ENCODE results near the gene OGFOD3. TPM values are rescaled to one million over a fixed set of nuclear protein-coding genes. Genes with fewer than 3 reads are reported as not detected.

OGFOD3 gene
- total and polyA plus RNA-seq, 9 of the 15 experiments (the other 6 are each of a cell fraction or from before 2014, with no cell fraction given), result 0.69 to 44.7 (median 18.9) TPM

DNA sequence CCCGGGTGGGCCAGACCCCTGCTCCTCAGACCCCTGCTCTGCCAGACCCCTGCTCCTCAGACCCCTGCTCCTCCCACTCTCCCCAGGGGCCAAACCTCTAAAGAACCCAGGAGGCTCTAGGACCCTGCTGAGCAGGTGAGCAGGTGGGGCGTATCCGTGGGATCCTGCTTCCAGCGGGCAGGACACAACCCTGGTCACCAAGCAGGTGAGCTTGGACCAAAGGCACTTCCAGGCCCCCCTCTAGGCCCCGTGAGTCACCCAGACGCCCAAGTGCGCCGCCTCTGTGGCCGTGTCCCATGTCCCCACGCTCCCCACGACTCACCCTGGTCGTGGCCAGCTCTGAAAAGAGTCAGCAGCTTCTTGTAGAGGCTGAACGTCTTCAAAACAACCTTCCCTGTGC is 27.2 kb upstream of the OGFOD3 start:
- H3K9me1 ChIP-seq (ENCODE audit: control insufficient read depth, insufficient read depth, low read length), result no peaks in the 10 kb centered on the region
- peaks cover 19% of the 10 kb centered on the region for H3K79me2 ChIP-seq (ENCODE audit: control insufficient read depth, insufficient read depth, low read length)
- no peaks in the 10 kb centered on the region for H3K9me3 ChIP-seq (replicated peaks; ENCODE audit: control insufficient read depth, insufficient read depth, low read depth, low read length)
- CTCF ChIA-PET (ENCODE audit: low intra/inter-chr PET ratio), result no interaction called here
- no peak overlapping the region for H3K27ac ChIP-seq (ENCODE audit: extremely low read depth, low read depth, low read length)
- intact Hi-C loops (cut with micrococcal nuclease) (no loop called here), in situ Hi-C loops (cut with MboI) (no loop called here)
- POLR2A ChIA-PET, result interaction anchor here (0.6 to 1.1 kb wide), 4 partner anchors 17 to 231 kb away, joined by 3 to 4 read pairs (median 4); partner anchors contain the start of gene FOXK2
- H3K27me3 ChIP-seq (ENCODE audit: control insufficient read depth in 2 of 2, insufficient read depth in 2 of 2, low read length in 2 of 2), result no peaks in the 10 kb centered on the region
- H4K20me1 ChIP-seq (replicated peaks; ENCODE audit: control insufficient read depth, insufficient read depth, low read length), result no peaks in the 10 kb centered on the region
- WGBS (ENCODE audit: insufficient coverage, low coverage, missing lambda C conversion rate), result 73% methylated on average over 13 of the region's 13 CpGs
- no peak for ATAC-seq
- H3K9ac ChIP-seq (ENCODE audit: insufficient read depth in 1 of 2, low read depth in 2 of 2, low read length in 2 of 2), result peak overlapping the region in 1 of 2 experiments; percentile 78; a peak in 2 of 4 replicates
- FAIRE-seq, result no peak
- peaks cover 5 to 63% of the 10 kb centered on the region in 2 experiments for H3K4me1 ChIP-seq (replicated peaks in 1 of 2; ENCODE audit: control insufficient read depth in 2 of 2, insufficient read depth in 2 of 2, low read length in 2 of 2)
- no peak overlapping the region for H3K4me2 ChIP-seq (ENCODE audit: insufficient read depth, low read length)
- peaks cover 34% of the 10 kb centered on the region; the same call in 2 of the 3 replicates for H3K36me3 ChIP-seq (ENCODE audit: control insufficient read depth, insufficient read depth, low read length)
- TF ChIP-seq ZNF143 (CRISPR knock-in tag; IDR thresholded peaks at IDR 0.05), result no peak
- TF ChIP-seq HDAC3 (IDR thresholded peaks at IDR 0.05; ENCODE audit: borderline replicate concordance, partially characterized antibody), result no peak
- no peak for TF ChIP-seq OTX1 (CRISPR knock-in tag; IDR thresholded peaks at IDR 0.05)
- no peak for TF ChIP-seq KLF13 (tag; IDR thresholded peaks at IDR 0.05; ENCODE audit: borderline replicate concordance, low read depth)
- TF ChIP-seq, protein P1, sequence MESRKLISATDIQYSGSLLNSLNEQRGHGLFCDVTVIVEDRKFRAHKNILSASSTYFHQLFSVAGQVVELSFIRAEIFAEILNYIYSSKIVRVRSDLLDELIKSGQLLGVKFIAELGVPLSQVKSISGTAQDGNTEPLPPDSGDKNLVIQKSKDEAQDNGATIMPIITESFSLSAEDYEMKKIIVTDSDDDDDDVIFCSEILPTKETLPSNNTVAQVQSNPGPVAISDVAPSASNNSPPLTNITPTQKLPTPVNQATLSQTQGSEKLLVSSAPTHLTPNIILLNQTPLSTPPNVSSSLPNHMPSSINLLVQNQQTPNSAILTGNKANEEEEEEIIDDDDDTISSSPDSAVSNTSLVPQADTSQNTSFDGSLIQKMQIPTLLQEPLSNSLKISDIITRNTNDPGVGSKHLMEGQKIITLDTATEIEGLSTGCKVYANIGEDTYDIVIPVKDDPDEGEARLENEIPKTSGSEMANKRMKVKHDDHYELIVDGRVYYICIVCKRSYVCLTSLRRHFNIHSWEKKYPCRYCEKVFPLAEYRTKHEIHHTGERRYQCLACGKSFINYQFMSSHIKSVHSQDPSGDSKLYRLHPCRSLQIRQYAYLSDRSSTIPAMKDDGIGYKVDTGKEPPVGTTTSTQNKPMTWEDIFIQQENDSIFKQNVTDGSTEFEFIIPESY (CRISPR knock-in tag; IDR thresholded peaks at IDR 0.05), result peak; percentile 58
- TF ChIP-seq ATF7 (IDR thresholded peaks at IDR 0.05), result no peak
- no peak for DNase-seq (ENCODE audit: extremely low read depth in 1 of 4, low spot score in 3 of 4)
- H3K4me3 ChIP-seq, result no peak overlapping the region
- no peak overlapping the region for H2AFZ ChIP-seq (ENCODE audit: low read depth, low read length)
- no TSS peak for BruUV-seq (replicated peaks)
